ENCODE data around the gene PHF14.
"Not testable (repeated sequence)": the region's sequence is repeated elsewhere in the genome, so short reads cannot be mapped to it uniquely, and the experiment has no call there.

Gene PHF14

DNA sequence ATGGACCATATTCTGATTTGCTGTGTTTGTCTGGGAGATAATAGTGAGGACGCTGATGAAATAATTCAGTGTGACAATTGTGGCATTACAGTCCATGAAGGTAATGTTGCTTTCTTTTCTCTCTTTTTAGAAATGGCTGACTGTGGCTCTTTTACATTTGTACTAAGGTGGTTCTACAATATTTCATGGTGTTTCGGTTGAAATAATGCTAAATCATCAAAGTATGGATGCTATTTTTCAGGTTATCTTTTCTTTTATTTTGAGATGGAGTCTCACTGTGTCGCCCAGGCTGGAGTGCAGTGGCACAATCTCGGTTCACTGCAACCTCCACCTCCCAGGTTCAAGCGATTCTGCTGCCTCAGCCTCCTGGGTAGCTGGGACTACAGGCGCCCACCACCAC is 17.1 kb downstream of the PHF14 start:
- DNase-seq (ENCODE audit: low read depth), result not testable (repeated sequence)

- DNase-seq (ENCODE audit: low read depth), result not testable (repeated sequence)
These were observed 22.0 kb downstream of the PHF14 start for GRCh38 chr7:10995482-10996166.

DNA sequence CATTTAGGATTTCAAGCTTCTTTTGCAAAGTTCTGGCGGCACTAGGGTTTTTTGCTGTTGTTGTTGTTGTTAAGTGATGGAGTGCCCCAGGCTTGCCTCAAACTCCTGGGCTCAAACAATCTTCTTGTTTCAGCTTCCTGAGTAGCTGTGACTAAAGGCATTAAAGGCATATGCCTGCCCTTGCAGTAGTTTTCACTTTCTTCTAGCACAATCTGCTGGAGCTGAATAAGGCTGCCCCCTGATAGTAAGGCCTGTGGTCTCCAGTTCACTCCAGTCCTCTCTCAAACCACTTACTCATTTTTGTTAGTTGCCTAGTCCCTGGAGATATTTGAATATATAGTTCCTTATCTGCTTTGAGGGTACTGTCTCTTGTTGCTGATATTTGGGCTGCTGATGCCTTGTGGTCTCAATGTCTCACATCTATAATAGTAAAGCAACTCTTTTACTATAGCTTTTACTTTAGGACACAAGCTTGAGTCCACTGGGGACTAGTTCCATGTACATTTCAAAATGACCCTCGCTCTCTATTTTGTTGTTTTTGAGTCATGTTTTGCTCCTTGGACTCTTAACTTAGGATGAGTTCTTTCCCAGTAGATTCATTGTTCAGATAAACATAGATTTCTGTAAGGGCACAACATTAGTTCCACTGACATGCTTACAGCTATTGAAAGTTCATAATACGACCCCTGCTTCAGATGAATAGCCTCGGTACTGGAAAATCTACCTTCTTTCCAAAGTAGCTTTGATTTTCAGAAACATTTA is 25.5 kb downstream of the PHF14 start:
- peak; percentile 1 for DNase-seq (ENCODE audit: low read depth)

DNA sequence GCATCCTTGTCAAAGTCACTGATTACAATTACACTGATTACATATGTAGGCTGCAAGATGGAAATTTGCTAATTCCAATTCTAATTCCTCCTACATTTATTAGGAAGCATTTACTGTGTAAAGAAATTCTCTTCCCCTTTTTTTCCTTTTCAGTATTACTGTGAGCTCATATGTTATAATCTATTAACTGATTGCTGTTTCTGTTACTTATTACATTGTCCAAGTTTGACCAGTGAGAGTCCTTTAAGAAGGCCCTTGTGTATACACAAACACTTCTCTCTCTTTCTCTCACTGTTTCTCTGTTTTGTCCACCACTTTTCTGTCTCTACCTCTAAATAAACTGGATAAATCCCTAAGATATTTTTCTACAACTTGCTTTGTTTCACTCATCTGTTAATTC is 31.5 kb downstream of the PHF14 start:
- no peak for DNase-seq (ENCODE audit: low read depth)

DNA sequence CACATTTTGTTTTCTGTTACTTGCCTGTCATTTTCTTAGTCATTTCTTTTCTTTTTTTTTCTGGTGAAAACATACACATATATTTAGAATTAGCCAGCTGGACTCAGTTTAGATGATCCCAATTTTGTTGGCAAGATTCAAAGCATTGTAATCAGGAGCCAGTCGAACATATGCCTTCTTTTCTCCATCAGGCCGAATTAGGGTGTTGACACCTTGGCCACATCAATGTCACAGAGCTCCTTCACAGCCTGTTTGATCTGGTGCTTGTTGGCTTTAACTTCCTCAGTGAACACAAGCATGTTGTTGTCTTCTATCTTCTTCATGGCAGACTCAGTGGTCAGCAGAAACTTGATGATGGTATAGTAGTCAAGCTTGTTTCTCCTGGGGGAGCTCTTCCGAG is 32.6 kb downstream of the PHF14 start:
- DNase-seq (ENCODE audit: low read depth), result no peak

DNA sequence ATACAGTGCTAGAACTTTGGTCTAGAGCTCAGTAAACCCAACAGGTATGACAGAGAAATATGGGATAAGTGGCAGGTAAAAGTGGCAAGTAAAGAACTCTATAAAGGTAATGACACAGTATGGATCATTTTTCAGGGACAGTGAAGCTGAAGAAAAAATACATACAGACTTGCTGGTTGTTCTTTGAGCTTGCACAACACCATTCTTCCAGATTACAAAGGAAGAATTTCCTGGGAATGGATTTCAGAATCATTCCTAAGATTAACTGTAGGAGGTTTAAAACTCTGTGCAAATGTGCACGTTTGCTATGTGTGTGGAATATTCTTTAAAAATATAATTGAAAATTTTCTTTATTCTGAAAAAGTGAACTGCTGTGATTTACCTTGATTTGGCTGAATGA is 36.0 kb downstream of the PHF14 start:
- no peak for DNase-seq (ENCODE audit: low read depth)

GRCh38 chr7:11021468-11021867 is 47.8 kb downstream of the PHF14 start:
- DNase-seq (ENCODE audit: low read depth), result no peak

GRCh38 chr7:11026452-11027359 is 53.0 kb downstream of the PHF14 start:
- DNase-seq (ENCODE audit: low read depth), result peak; percentile 36

GRCh38 chr7:11035661-11036060 is 62.0 kb downstream of the PHF14 start:
- no peak for DNase-seq (ENCODE audit: low read depth)

- no peak for DNase-seq (ENCODE audit: low read depth)
These were observed 66.3 kb downstream of the PHF14 start for GRCh38 chr7:11039974-11040373.

GRCh38 chr7:11054033-11054432 is 80.4 kb downstream of the PHF14 start:
- DNase-seq (ENCODE audit: low read depth), result no peak

GRCh38 chr7:11060893-11061292 is 87.2 kb downstream of the PHF14 start:
- no peak for DNase-seq (ENCODE audit: low read depth)

GRCh38 chr7:11062110-11062509 is 88.4 kb downstream of the PHF14 start:
- DNase-seq (ENCODE audit: low read depth), result no peak

- DNase-seq (ENCODE audit: low read depth), result no peak
These were observed 95.9 kb downstream of the PHF14 start for GRCh38 chr7:11069591-11069990.

DNA sequence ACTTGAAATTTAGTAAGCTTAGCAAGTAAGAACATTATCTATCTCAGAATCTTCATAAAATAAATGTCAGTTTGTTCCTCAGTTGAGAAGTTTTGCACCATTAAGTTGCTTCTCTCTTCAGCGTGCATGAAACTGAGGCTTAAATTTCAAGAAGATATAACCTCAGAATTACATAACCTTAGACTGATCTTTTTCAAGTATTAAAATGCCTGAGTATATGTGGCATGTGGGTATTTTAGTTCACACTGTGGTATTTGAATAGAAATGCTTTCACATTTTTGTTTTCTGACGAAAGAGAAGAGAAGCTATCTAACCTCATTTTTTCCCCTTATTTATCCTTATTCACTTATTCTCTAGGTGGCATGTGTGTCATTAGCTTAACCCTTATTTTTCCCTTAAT is 104.1 kb downstream of the PHF14 start:
- DNase-seq (ENCODE audit: low read depth), result no peak

DNA sequence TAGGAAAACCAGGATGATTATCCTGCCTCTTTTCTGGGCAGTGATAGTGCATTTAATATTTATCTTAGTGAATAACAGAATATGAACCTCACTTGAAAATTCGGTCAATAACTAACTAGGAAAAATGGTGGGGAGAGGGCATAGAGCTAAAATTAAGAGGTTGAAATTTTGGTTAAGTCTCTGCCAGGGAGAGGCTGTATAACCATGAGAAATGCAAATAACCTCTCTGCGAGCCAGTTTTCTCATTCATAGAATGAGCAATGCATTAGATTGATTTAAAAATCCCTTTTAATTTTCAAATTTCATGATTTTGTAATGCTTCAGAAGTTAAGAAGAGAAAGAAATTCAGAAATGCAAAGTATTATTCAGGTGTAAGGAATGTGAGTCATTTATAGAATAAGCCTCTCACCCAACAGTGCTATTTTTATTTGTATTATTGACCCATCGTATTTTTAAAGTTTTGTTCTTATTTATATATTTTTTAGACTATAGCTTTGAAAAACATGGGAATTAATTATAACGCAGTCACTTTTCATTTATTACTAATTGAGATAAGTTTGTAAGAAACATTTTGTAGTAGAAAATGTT is 104.7 kb downstream of the PHF14 start:
- DNase-seq (ENCODE audit: low read depth), result no peak

GRCh38 chr7:11079907-11080306 is 106.2 kb downstream of the PHF14 start:
- DNase-seq (ENCODE audit: low read depth), result no peak

GRCh38 chr7:11082121-11082520 is 108.4 kb downstream of the PHF14 start:
- DNase-seq (ENCODE audit: low read depth), result no peak

DNA sequence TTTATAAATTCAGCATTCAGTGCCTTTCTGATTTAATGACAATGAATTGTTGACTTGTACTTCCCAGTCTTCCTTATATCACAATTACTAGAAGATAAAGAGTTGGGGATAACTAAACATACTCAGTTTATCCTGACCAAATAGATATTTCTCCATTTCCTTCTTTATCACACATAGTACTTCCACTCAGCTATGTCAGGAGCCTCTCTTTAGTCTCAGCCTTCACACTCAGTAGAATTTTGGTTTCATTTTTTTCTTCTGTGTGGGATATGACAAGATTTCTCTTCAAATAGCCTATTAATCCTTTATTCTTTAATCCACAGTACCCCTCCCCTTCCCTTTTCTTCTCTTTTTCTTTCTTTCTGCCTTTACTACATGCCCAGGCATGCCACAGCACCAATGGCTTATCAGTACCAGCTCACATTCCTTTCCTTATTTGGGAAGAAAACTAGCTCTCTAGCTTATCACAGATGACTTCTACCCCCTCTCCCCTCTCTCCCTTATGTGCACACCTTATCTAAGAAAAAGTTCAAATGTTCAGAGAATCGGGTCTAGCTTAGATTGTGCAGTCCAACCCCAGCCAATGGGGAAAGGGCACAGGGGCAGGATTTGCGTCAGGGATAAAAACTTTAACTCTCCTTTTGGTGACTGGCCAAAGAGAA is 109.0 kb downstream of the PHF14 start:
- no peak for DNase-seq (ENCODE audit: low read depth)

DNA sequence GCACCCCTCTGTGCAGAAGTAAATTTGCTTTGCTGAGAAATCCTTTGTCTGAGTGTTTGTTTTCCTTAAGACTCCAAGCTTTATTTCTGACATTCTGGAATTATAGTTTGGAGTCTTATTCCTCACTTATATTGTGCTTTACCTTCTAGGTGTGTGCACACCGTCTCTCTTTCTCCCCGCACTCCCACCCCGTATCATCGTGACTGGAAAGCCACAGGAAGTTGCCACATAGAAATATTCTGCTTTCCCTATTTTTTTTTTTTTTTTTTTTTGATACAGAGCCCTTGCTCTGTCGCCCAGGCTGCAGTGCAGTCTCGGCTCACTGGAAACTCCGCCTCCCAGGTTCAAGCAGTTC is 109.5 kb downstream of the PHF14 start:
- DNase-seq (ENCODE audit: low read depth), result no peak

GRCh38 chr7:11104578-11104977 is 130.9 kb downstream of the PHF14 start:
- DNase-seq (ENCODE audit: low read depth), result no peak

GRCh38 chr7:11109659-11110058 is 136.0 kb downstream of the PHF14 start:
- DNase-seq (ENCODE audit: low read depth), result no peak

All from fibroblast of gingiva (primary cell).